Neural cell (in vitro differentiated cells): Measurements from ENCODE around the gene FERMT1.

Source experiments
- CTCF ChIP-seq: fragments of 450-650 bp; IDR thresholded peaks from 2 replicates; pipeline ENCODE4 v1.5.1; 2014; ENCODE audit warnings: antibody characterized with exemption, mild to moderate bottlenecking, moderate library complexity; ENCODE audit not compliant: poor library complexity, severe bottlenecking
- EP300 ChIP-seq: fragments of 450-650 bp; conservative IDR thresholded peaks from 2 replicates; pipeline ENCODE4 v1.6.1; 2014; ENCODE audit warnings: antibody characterized with exemption, mild to moderate bottlenecking, moderate library complexity; ENCODE audit not compliant: poor library complexity, severe bottlenecking
- EZH2 ChIP-seq: fragments of 200-600, 300-800 bp; shearing (Covaris generic), sonication (generic); IDR thresholded peaks from 2 replicates; pipeline ENCODE4 v1.6.1; 2014; ENCODE audit warnings: antibody characterized with exemption, low read length, borderline replicate concordance, mild to moderate bottlenecking; ENCODE audit not compliant: insufficient read depth, poor library complexity, severe bottlenecking
- POLR2AphosphoS5 ChIP-seq: IDR thresholded peaks from 2 replicates; pipeline ENCODE4 v1.6.1; 2012
- RAD21 ChIP-seq: fragments of 450-650 bp; conservative IDR thresholded peaks from 2 replicates; pipeline ENCODE4 v1.6.1; 2014; ENCODE audit warnings: antibody characterized with exemption, mild to moderate bottlenecking, moderate library complexity
- REST ChIP-seq: IDR thresholded peaks from 2 replicates; pipeline ENCODE4 v1.6.1; 2012; ENCODE audit warnings: borderline replicate concordance

- TF ChIP-seq CTCF = no peak
- TF ChIP-seq EP300 = no peak
- TF ChIP-seq EZH2 = no peak
- TF ChIP-seq REST = no peak
- TF ChIP-seq RAD21 = no peak
- no peak for TF ChIP-seq POLR2AphosphoS5
These were observed 84.6 kb downstream of the FERMT1 start for GRCh38 chr20:6038256-6038655.
